ENCODE results near the gene CRACDL.

- TF ChIP-seq MAX (IDR thresholded peaks at IDR 0.05): no peak
- TF ChIP-seq EGR1 (IDR thresholded peaks at IDR 0.05): no peak
- no peak for TF ChIP-seq REST (IDR thresholded peaks at IDR 0.05; ENCODE audit: low read depth)
- no peak for TF ChIP-seq FOXM1 (IDR thresholded peaks at IDR 0.05; ENCODE audit: borderline replicate concordance, low read depth)
- TF ChIP-seq EP300 (IDR thresholded peaks at IDR 0.05; ENCODE audit: borderline replicate concordance): no peak
- no peak for TF ChIP-seq RAD21 (IDR thresholded peaks at IDR 0.05; ENCODE audit: low read depth)
- no peak for TF ChIP-seq CREB1 (IDR thresholded peaks at IDR 0.05; ENCODE audit: low read depth)
- no peak for TF ChIP-seq TAF1 (IDR thresholded peaks at IDR 0.05; ENCODE audit: low read depth)
- TF ChIP-seq NFIC (IDR thresholded peaks at IDR 0.05): no peak
- no peak for TF ChIP-seq TEAD4 (IDR thresholded peaks at IDR 0.05)
Observed at GRCh38 chr2:98823196-98824170, 112.5 kb downstream of the CRACDL start.
